Endothelial cell of umbilical vein (primary cell): ENCODE data around the gene IL34. TPM values are rescaled to one million over a fixed set of nuclear protein-coding genes. Genes with fewer than 3 reads are reported as not detected.
A peak's percentile ranks its signal among the peaks of the same experiment; 100 is the strongest.

Experiments
- BruUV-seq: library from RNA; stranded (reverse); fragments of 400-500 nt; replicated peaks from 2 replicates; lab custom pipeline; 2021; lab: Mats Ljungman, UMichigan
- CTCF ChIA-PET: fragments of 300-600, 350-600 bp; sonication (Branson Sonifier 250); formaldehyde crosslinking; loops from one replicate; lab custom pipeline; 2021; ENCODE audit warnings: antibody characterized with exemption, inconsistent platforms; lab: Charles Lee
- POLR2A ChIA-PET: fragments of 300-600, 350-600 bp; sonication (Branson Sonifier 250); formaldehyde crosslinking; loops from one replicate; lab custom pipeline; 2021; ENCODE audit warnings: antibody characterized with exemption, inconsistent platforms; lab: Charles Lee
- DNase-seq: peaks from one replicate; pipeline ENCODE4 v3.0.0-alpha.2; 2011; ENCODE audit warnings: low read depth, low spot score
- FAIRE-seq: peaks from 2 replicates; lab custom pipeline; 2011; peaks lifted over from hg19 to GRCh38; lab: Jason Lieb, UNC
- H2AFZ ChIP-seq: 2 replicates; pipeline ENCODE4 v1.6.0; 2012; ENCODE audit warnings: low read depth, low read length, control low read depth, inconsistent platforms
- H3K27ac ChIP-seq: 2 replicates; pipeline ENCODE4 v1.5.1; 2011; ENCODE audit warnings: low read depth, mild to moderate bottlenecking, control low read depth, low read length, moderate library complexity; ENCODE audit not compliant: insufficient read depth
- H3K27me3 ChIP-seq, 2 experiments: 2 replicates each; pipeline versions ENCODE4 v1.6.0 to v1.6.1; 2011; ENCODE audit warnings: low read length in 2 of 2, mixed read lengths in 1 of 2; ENCODE audit not compliant: control insufficient read depth in 2 of 2, insufficient read depth in 2 of 2
- H3K36me3 ChIP-seq, 2 experiments: 2 replicates in 1 of 2; 3 replicates in 1 of 2; pipeline ENCODE4 v1.5.1; 2011; ENCODE audit warnings: low read length in 2 of 2, mild to moderate bottlenecking in 1 of 2, moderate library complexity in 1 of 2; ENCODE audit not compliant: control insufficient read depth in 2 of 2, insufficient read depth in 2 of 2; ENCODE audit errors: extremely low read depth in 1 of 2
- H3K4me1 ChIP-seq: 3 replicates; pipeline ENCODE4 v1.5.1; 2011; ENCODE audit warnings: mild to moderate bottlenecking, low read length; ENCODE audit not compliant: control insufficient read depth, insufficient read depth; ENCODE audit errors: extremely low read depth
- H3K4me2 ChIP-seq: 2 replicates; pipeline ENCODE4 v1.6.1; 2011; ENCODE audit warnings: low read length, control low read depth, mixed read lengths; ENCODE audit not compliant: insufficient read depth
- H3K4me3 ChIP-seq, 3 experiments: fragments of 200-600 bp in 1 of 3; sonication (generic), shearing (Covaris generic) in 1 of 3; replicated peaks in 1 of 3; 2 replicates each; pipeline ENCODE4 v1.5.1; 2011 to 2016; ENCODE audit warnings: control low read depth in 3 of 3, low read length in 3 of 3, mild to moderate bottlenecking in 2 of 3, inconsistent platforms in 1 of 3, low read depth in 1 of 3, moderate library complexity in 1 of 3; ENCODE audit not compliant: insufficient read depth in 1 of 3
- H3K79me2 ChIP-seq: 2 replicates; pipeline ENCODE4 v1.6.0; 2012; ENCODE audit warnings: low read length, inconsistent platforms; ENCODE audit not compliant: control insufficient read depth, insufficient read depth
- H3K9ac ChIP-seq: replicated peaks from 2 replicates; pipeline ENCODE3; 2011; ENCODE audit warnings: low read length, control low read depth; ENCODE audit not compliant: insufficient read depth; ENCODE audit errors: extremely low read depth
- H3K9me1 ChIP-seq: replicated peaks from 3 replicates; pipeline ENCODE4 v1.6.0; 2011; ENCODE audit warnings: mild to moderate bottlenecking, low read length; ENCODE audit not compliant: control insufficient read depth, insufficient read depth; ENCODE audit errors: extremely low read depth
- H3K9me3 ChIP-seq: replicated peaks from 2 replicates; pipeline ENCODE4 v1.5.1; 2012; ENCODE audit warnings: low read length, inconsistent platforms; ENCODE audit not compliant: control insufficient read depth, insufficient read depth
- H4K20me1 ChIP-seq: replicated peaks from 2 replicates; pipeline ENCODE3; 2011; ENCODE audit warnings: mild to moderate bottlenecking, low read length; ENCODE audit not compliant: control insufficient read depth, insufficient read depth; ENCODE audit errors: extremely low read depth
- EZH2 ChIP-seq: IDR thresholded peaks from 2 replicates; pipeline ENCODE4 v1.6.1; 2012; ENCODE audit warnings: borderline replicate concordance, low read depth, mild to moderate bottlenecking, moderate library complexity, low read length, inconsistent platforms; ENCODE audit not compliant: severe bottlenecking
- FOS ChIP-seq: IDR thresholded peaks from 2 replicates; pipeline ENCODE4 v1.6.1; 2011; ENCODE audit warnings: mild to moderate bottlenecking, low read length, moderate library complexity, borderline replicate concordance; ENCODE audit not compliant: insufficient read depth
- GATA2 ChIP-seq: IDR thresholded peaks from 2 replicates; pipeline ENCODE4 v1.7.0; 2011; ENCODE audit warnings: low read depth, mild to moderate bottlenecking, moderate library complexity, mixed read lengths, low read length; ENCODE audit not compliant: insufficient read length, insufficient read depth
- JUN ChIP-seq: IDR thresholded peaks from 2 replicates; pipeline ENCODE4 v1.6.1; 2011; ENCODE audit warnings: borderline replicate concordance, low read depth; ENCODE audit not compliant: insufficient read length, insufficient read depth
- MAX ChIP-seq: IDR thresholded peaks from 2 replicates; pipeline ENCODE4 v1.6.1; 2011; ENCODE audit not compliant: insufficient read depth, insufficient read length
- MYC ChIP-seq: IDR thresholded peaks from one replicate; pipeline ENCODE4 v1.6.1; 2011; ENCODE audit warnings: mild to moderate bottlenecking, low read depth, low read length
- POLR2A ChIP-seq: IDR thresholded peaks from 2 replicates; pipeline ENCODE4 v1.6.1; 2012; ENCODE audit warnings: low read depth, mild to moderate bottlenecking, control low read depth, low read length
- POLR2AphosphoS5 ChIP-seq: IDR thresholded peaks from 2 replicates; pipeline ENCODE4 v1.6.1; 2012; ENCODE audit warnings: low read depth, mild to moderate bottlenecking, control low read depth, low read length, moderate library complexity; ENCODE audit not compliant: insufficient read depth
- dilution Hi-C: fragments of 300-500 bp; cut with MboI; formaldehyde crosslinking; loops from one replicate; pipeline ENCODE4 v1.15.0; 2019; ENCODE audit warnings: low sequenced_read_pairs; ENCODE audit not compliant: extremely low pct_ligation_motif_present
- intact Hi-C: fragments of 100-400 bp; cut with micrococcal nuclease; formaldehyde crosslinking; loops from one replicate; pipeline ENCODE4 v1.10.0; 2022
- polyA plus RNA-seq, 4 experiments: library from polyadenylated mRNA; depleted of rRNA in 3 of 4; stranded (reverse) in 3 of 4; unstranded in 1 of 4; fragments of >200 nt; gene quantifications; 2 replicates each; pipeline versions ENCODE4 v1.2.1 to v1.2.3, GENCODE V29; 2011 to 2012; ENCODE audit warnings: missing spikeins in 1 of 4
- total RNA-seq: library from RNA; stranded (reverse); gene quantifications from 2 replicates; pipeline ENCODE4 v1.2.3, GENCODE V29; 2021
- TF ChIP-seq, protein P1 (sequence below), 2 donors: IDR thresholded peaks; 1 replicate in 1 of 2; 2 replicates in 1 of 2; pipeline ENCODE4 v1.5.1; 2011; ENCODE audit warnings: low read length in 2 of 2, mild to moderate bottlenecking in 2 of 2, moderate library complexity in 2 of 2, control low read depth in 1 of 2, inconsistent platforms in 1 of 2, low read depth in 1 of 2; ENCODE audit not compliant: insufficient read depth in 1 of 2; ENCODE audit errors: extremely low read depth in 1 of 2

IL34 gene
- total and polyA plus RNA-seq, 2 donors (not counting 3 experiments of a cell fraction or from before 2014, with no cell fraction given), result 0.88 to 0.97 TPM

DNA sequence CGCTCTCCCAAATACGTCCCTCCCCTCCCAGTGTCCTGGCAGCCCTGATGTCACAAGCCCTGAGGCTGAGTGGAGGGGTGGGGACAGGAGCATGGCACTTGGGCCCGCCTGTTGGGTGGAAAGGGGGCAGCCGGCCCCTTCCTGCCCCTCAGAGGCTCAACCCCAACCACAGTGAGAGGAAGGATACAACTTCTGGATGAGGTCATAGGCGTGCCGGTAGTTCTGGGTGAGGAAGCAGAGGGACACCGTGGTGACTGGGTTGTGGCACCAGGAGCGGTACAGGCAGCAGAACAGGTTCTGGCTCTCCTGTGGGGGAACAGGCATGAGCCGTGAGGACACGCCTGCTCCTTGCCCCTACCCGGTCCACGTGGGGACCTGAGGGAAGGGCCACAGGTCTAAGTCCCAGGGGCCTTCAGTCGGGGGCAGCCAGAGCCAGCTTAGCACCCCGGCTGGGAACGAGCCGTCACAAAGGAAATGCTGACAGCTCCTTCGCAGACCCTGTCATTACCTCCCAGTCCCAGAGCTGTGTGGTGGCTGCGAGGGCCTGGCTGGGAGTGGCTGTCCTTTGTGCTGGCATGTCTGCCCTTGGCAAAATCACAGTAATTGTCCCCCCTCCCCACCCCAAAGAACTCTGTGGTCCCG, 50.7 kb downstream of the IL34 start:
- dilution Hi-C loops, result no loop called here
- intact Hi-C loops, result no loop called here
- H3K27me3 ChIP-seq, result no peaks in the 10 kb centered on the region
- no peak overlapping the region for H2AFZ ChIP-seq
- H3K36me3 ChIP-seq, result no peaks in the 10 kb centered on the region
- H3K4me3 ChIP-seq, result no peak overlapping the region
- CTCF ChIA-PET, result interaction anchor here (0.8 to 3.2 kb wide), 3 partner anchors 9 to 74 kb away, joined by 3 to 19 read pairs (median 3); no protein-coding TSS in a partner anchor
- H3K4me1 ChIP-seq, result peaks cover 35% of the 10 kb centered on the region
- H3K9ac ChIP-seq, result no peak overlapping the region
- POLR2A ChIA-PET, result no interaction called here
- no peak for DNase-seq
- no peaks in the 10 kb centered on the region for H3K79me2 ChIP-seq
- FAIRE-seq, result peak; percentile 53
- TF ChIP-seq POLR2A (no peak), MYC (no peak)
- H3K9me1 ChIP-seq, result no peaks in the 10 kb centered on the region
- H4K20me1 ChIP-seq, result no peaks in the 10 kb centered on the region
- no peak overlapping the region for H3K4me2 ChIP-seq
- H3K9me3 ChIP-seq, result no peaks in the 10 kb centered on the region
- H3K27ac ChIP-seq, result no peak overlapping the region
- no TSS peak for BruUV-seq

GRCh38 chr16:70697594-70698170, 51.3 kb downstream of the IL34 start:
- BruUV-seq, result no TSS peak
- POLR2A ChIA-PET, result no interaction called here
- Histone ChIP-seq H3K27me3 (no peaks in the 10 kb centered on the region), H3K36me3 (no peaks in the 10 kb centered on the region), H3K4me3 (no peak overlapping the region), H2AFZ (no peak overlapping the region), H3K27ac (no peak overlapping the region), H3K4me1 (peaks cover 35% of the 10 kb centered on the region), H3K79me2 (no peaks in the 10 kb centered on the region), H3K9me1 (no peaks in the 10 kb centered on the region), H3K9me3 (no peaks in the 10 kb centered on the region), H4K20me1 (no peaks in the 10 kb centered on the region), H3K4me2 (no peak overlapping the region), H3K9ac (no peak overlapping the region)
- intact Hi-C loops, result no loop called here
- TF ChIP-seq EZH2, result no peak
- TF ChIP-seq JUN, result no peak
- TF ChIP-seq GATA2, result no peak
- TF ChIP-seq POLR2AphosphoS5, result no peak
- TF ChIP-seq, protein P1, sequence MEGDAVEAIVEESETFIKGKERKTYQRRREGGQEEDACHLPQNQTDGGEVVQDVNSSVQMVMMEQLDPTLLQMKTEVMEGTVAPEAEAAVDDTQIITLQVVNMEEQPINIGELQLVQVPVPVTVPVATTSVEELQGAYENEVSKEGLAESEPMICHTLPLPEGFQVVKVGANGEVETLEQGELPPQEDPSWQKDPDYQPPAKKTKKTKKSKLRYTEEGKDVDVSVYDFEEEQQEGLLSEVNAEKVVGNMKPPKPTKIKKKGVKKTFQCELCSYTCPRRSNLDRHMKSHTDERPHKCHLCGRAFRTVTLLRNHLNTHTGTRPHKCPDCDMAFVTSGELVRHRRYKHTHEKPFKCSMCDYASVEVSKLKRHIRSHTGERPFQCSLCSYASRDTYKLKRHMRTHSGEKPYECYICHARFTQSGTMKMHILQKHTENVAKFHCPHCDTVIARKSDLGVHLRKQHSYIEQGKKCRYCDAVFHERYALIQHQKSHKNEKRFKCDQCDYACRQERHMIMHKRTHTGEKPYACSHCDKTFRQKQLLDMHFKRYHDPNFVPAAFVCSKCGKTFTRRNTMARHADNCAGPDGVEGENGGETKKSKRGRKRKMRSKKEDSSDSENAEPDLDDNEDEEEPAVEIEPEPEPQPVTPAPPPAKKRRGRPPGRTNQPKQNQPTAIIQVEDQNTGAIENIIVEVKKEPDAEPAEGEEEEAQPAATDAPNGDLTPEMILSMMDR (IDR thresholded peaks at IDR 0.05; ENCODE audit: extremely low read depth in 1 of 2, insufficient read depth in 1 of 2, low read depth in 1 of 2, low read length in 2 of 2), result no peak
- TF ChIP-seq FOS, result no peak
- TF ChIP-seq POLR2A, result no peak
- no peak for TF ChIP-seq MAX
- TF ChIP-seq MYC, result no peak
- DNase-seq (no peak), FAIRE-seq (no peak)
- dilution Hi-C loops, result no loop called here
- CTCF ChIA-PET, result no interaction called here
